DOHH2 (cell line): Measurements from ENCODE around the gene SGF29.
"Not testable (repeated sequence)": the region's sequence is repeated elsewhere in the genome, so short reads cannot be mapped to it uniquely, and the experiment has no call there.

Source experiments
- H3F3A ChIP-seq: fragments of 200-600 bp; sonication (generic), shearing (Covaris generic); 2 replicates; pipeline ENCODE4 v1.6.0; 2016; ENCODE audit warnings: antibody characterized with exemption, mild to moderate bottlenecking; ENCODE audit not compliant: control insufficient read depth, insufficient read depth
- H3K27ac ChIP-seq: fragments of 200-600 bp; sonication (generic); 2 replicates; pipeline ENCODE4 v1.5.1; 2014; ENCODE audit warnings: low read depth, mild to moderate bottlenecking, low read length, moderate library complexity
- H3K27me3 ChIP-seq: fragments of 200-600 bp; sonication (generic); 2 replicates; pipeline ENCODE4 v1.6.1; 2014; ENCODE audit warnings: mild to moderate bottlenecking, low read length, mixed read lengths; ENCODE audit not compliant: control insufficient read depth
- H3K36me3 ChIP-seq: fragments of 200-600 bp; sonication (generic); 2 replicates; pipeline ENCODE4 v1.6.1; 2014; ENCODE audit warnings: mild to moderate bottlenecking, low read length, moderate library complexity, mixed read lengths; ENCODE audit not compliant: control insufficient read depth
- H3K4me1 ChIP-seq: fragments of 200-600 bp; sonication (generic); 2 replicates; pipeline ENCODE4 v1.6.1; 2014; ENCODE audit warnings: mild to moderate bottlenecking, low read length, mixed read lengths; ENCODE audit not compliant: control insufficient read depth
- H3K4me2 ChIP-seq: fragments of 200-600 bp; sonication (generic); 2 replicates; pipeline ENCODE4 v1.6.0; 2014; ENCODE audit warnings: mild to moderate bottlenecking, low read length, moderate library complexity
- H3K4me3 ChIP-seq: fragments of 200-600 bp; sonication (generic); 2 replicates; pipeline ENCODE4 v1.5.1; 2014; ENCODE audit warnings: mild to moderate bottlenecking, low read length, mixed read lengths
- H3K79me2 ChIP-seq: fragments of 200-600 bp; sonication (generic); 2 replicates; pipeline ENCODE4 v1.6.1; 2014; ENCODE audit warnings: mild to moderate bottlenecking, low read length, mixed read lengths; ENCODE audit not compliant: control insufficient read depth
- H3K9me2 ChIP-seq: fragments of 200-600 bp; sonication (generic); replicated peaks from 2 replicates; pipeline ENCODE4 v1.6.1; 2014; ENCODE audit warnings: mild to moderate bottlenecking, low read length, mixed read lengths; ENCODE audit not compliant: control insufficient read depth
- H3K9me3 ChIP-seq: fragments of 200-600 bp; sonication (generic); 2 replicates; pipeline ENCODE4 v1.6.1; 2014; ENCODE audit warnings: antibody characterized with exemption, low read length, mixed read lengths; ENCODE audit not compliant: control insufficient read depth, insufficient read depth
- H4K20me1 ChIP-seq: fragments of 200-600 bp; sonication (generic); 2 replicates; pipeline ENCODE4 v1.6.0; 2014; ENCODE audit warnings: low read depth, mild to moderate bottlenecking, antibody characterized with exemption, low read length, moderate library complexity; ENCODE audit not compliant: control insufficient read depth, insufficient read depth
- EZH2phosphoT487 ChIP-seq: fragments of 200-600 bp; sonication (generic); IDR thresholded peaks from 2 replicates; pipeline ENCODE4 v1.6.1; 2017; ENCODE audit warnings: borderline replicate concordance, mild to moderate bottlenecking, antibody characterized with exemption, low read length, moderate library complexity, mixed read lengths
- TF ChIP-seq, protein P1 (sequence below): fragments of 200-600 bp; sonication (generic); IDR thresholded peaks from one replicate; pipeline ENCODE4 v1.5.1; 2014; ENCODE audit warnings: antibody characterized with exemption, mild to moderate bottlenecking, low read depth, low read length; ENCODE audit not compliant: poor library complexity, severe bottlenecking

SGF29 gene

DNA sequence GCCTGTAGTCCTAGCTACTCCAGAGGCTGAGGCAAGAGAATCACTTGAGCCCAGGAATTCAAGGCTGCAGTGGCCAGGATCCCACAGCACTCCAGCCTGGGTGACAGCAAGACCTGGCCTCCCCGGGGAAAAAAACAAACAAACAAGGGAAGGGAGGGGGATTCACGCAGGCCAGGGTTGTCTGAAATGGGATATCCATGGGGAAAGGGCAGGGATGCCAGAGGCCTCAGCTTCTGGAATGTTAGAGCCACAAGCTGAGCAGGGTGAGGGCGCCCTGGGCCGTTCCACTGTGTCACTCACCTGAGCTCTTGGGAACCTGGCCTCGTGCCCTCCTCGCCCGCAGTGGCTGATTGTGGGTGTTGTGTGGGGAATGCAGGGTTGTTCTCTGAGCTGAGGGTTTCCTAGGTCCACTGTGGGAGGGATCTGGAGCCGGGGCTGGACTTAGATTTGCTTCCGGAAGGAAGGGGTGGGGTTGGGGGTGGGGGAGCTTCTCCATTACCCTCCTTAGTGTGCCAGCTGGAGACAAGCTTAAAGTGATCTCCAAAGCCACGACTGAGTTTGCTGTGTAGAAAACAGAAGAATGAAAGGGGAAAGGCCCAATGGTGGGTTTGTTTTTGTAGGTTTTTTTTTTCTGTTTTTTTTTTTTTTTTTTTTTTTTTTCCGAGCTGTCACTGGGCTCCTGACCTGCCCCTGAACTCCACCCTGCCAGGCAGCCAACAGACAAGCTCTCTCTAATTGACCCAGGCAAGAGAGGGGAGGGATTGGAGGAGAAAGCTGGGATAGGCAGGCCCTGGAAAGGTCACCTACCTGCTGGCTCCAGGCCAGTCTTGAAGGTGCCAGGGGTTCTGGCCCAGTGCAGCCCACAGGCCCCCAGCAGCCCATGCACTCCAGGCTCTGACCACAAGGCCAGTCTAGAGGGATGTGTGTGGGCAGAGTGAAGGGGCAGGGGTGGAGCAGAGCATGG, 56.2 kb downstream of the SGF29 start, which contains the start of gene SULT1A1:
SULT1A1 (minus strand) TSS at position 414 of the 964 bp plus-strand sequence. CDS start 1,189 bp downstream, outside the sequence.
- no peaks in the 10 kb centered on the region for H3K9me3 ChIP-seq
- H4K20me1 ChIP-seq, result no peaks in the 10 kb centered on the region
- H3K27me3 ChIP-seq, result no peaks in the 10 kb centered on the region
- no peaks in the 10 kb centered on the region for H3K9me2 ChIP-seq
- H3K27ac ChIP-seq, result no peak within 1 kb of the TSS
- H3K4me1 ChIP-seq, result peaks cover 4% of the 10 kb centered on the region; the same call in 1 of the 2 replicates
- no peak within 1 kb of the TSS for H3K4me2 ChIP-seq
- H3K36me3 ChIP-seq, result peaks cover 35% of the 10 kb centered on the region
- H3K79me2 ChIP-seq, result peaks cover 11% of the 10 kb centered on the region
- peaks cover 5% of the 10 kb centered on the region for H3F3A ChIP-seq
- H3K4me3 ChIP-seq, result no peak within 1 kb of the TSS
- TF ChIP-seq, protein P1, sequence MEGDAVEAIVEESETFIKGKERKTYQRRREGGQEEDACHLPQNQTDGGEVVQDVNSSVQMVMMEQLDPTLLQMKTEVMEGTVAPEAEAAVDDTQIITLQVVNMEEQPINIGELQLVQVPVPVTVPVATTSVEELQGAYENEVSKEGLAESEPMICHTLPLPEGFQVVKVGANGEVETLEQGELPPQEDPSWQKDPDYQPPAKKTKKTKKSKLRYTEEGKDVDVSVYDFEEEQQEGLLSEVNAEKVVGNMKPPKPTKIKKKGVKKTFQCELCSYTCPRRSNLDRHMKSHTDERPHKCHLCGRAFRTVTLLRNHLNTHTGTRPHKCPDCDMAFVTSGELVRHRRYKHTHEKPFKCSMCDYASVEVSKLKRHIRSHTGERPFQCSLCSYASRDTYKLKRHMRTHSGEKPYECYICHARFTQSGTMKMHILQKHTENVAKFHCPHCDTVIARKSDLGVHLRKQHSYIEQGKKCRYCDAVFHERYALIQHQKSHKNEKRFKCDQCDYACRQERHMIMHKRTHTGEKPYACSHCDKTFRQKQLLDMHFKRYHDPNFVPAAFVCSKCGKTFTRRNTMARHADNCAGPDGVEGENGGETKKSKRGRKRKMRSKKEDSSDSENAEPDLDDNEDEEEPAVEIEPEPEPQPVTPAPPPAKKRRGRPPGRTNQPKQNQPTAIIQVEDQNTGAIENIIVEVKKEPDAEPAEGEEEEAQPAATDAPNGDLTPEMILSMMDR, result no peak
- no peak for TF ChIP-seq EZH2phosphoT487

DNA sequence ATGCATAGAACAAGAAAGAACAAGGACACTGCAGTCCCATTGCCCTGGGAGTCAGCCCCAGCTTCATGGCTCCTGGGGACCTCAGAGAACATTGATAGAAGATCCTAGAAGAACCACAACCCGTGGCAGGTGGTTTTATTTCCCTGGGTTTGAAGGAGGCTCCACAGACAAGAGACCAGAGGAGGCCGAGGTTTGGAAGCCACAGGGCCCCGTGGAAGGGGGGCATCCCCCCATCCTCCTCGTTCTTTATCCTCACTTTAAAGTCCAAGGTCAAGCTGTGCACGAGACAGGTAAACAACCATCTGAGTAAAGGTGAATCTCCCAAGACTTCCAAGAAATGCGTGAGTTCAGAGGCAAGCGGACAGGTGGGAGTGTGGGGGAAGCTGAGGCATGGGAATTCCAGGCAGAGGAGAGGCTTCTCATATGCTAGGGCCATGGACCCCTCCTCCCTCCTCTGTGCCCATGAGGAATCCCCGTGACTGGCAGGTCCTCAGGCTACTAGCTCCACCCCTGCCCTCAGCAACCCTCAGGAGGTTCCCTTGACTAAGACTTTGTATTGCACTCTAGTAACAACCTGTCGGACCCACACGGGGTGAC, 57.0 kb downstream of the SGF29 start:
- H3K4me3 ChIP-seq, result no peak overlapping the region
- H3K4me1 ChIP-seq, result peaks cover 8% of the 10 kb centered on the region
- TF ChIP-seq, protein P1, result no peak
- TF ChIP-seq EZH2phosphoT487, result no peak
- H3K27me3 ChIP-seq, result no peaks in the 10 kb centered on the region
- no peaks in the 10 kb centered on the region for H3F3A ChIP-seq
- H4K20me1 ChIP-seq, result no peaks in the 10 kb centered on the region
- peaks cover 38% of the 10 kb centered on the region for H3K36me3 ChIP-seq
- no peaks in the 10 kb centered on the region for H3K9me3 ChIP-seq
- no peaks in the 10 kb centered on the region for H3K9me2 ChIP-seq
- H3K4me2 ChIP-seq, result no peak overlapping the region
- H3K27ac ChIP-seq, result no peak overlapping the region
- peaks cover 15% of the 10 kb centered on the region for H3K79me2 ChIP-seq

DNA sequence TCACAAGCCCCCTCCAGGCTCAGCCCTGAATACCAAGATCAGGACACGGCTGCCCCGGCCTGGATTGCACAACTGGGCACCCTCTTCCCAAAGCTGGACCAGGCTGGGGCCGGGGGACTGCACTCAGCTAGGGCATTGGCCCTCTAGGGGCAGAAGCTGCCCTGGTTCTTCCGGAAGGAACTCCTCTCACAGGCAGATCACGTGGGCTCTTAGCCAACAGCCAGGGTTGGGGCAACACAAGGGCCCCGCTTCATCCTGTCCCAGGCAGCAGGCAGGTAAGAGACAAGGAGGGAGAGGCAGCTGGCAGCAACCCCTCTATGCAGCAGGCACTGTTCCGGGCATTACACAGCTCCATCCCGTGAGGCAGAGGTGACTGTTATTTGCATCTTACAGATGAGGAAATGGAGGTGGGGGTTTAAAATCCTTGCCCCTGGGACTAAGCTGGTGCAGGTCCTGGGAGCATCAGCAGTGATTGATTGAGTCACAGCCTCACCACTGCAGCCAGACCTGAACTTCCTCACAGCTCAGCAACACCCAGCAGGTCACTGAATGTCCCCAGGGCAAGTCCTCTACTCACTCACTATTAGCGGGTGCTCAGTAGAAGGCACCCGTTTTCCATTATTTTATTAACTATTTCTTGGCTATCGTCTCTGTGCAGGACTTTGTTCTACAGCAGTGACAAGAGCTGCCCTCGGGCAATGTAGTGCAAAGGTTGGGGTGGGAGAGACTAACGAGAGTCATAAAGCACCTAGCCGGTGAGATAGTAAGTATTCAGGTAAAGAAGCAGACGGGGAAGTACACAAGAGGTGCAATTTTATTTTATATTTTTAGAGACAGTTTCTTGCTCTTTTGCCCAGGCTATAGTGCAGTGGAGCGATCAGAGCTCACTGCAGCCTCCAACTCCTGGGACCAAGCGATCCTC, 58.9 kb downstream of the SGF29 start:
- peaks cover 26% of the 10 kb centered on the region for H3K4me1 ChIP-seq
- peaks cover 43% of the 10 kb centered on the region for H3K36me3 ChIP-seq
- H3K79me2 ChIP-seq, result peaks cover 32% of the 10 kb centered on the region
- not testable (repeated sequence) for H3F3A ChIP-seq, H4K20me1 ChIP-seq, H3K4me2 ChIP-seq, H3K9me3 ChIP-seq, H3K9me2 ChIP-seq, H3K4me3 ChIP-seq, H3K27ac ChIP-seq, H3K27me3 ChIP-seq

DNA sequence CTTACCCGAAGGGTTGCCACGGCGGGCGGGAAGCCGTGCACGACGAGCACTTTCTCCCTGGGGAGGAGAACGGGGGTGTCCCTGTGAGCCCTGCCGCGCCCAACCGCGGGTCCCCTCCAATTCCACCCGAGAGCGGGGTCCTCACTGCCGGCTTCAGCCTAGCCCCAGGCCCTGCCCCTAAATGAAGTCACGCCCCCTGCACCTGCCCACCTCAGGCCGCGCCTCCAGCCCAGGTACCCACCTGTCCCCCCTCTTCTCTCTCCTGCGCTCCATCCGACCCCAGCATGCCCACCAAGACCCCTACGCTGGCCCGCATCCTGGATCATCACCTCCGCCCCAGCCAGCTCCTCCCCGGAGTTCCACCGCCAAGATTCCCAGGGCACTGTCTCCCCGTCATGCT, 60.2 kb downstream of the SGF29 start:
- peaks cover 37% of the 10 kb centered on the region for H3K4me1 ChIP-seq

DNA sequence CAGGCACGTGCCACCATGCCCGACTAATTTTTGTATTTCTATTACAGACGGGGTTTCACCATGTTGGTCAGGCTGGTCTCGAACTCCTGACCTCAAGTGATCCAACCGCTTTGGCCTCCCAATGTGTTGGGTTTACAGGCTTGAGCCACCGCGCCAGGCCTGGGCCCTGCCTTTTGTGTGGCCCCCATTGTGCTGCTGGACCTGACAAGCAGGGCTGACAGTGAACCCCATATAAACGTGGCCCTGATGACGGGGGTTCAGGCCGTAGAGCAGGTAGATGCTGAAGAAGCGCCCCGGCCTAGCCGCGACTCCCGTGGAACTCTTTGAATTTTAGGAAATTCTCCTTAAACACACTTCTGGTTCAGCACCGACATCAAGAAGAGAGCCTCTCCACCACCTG, 60.8 kb downstream of the SGF29 start:
- not testable (repeated sequence) for H3K4me3 ChIP-seq, H3K27me3 ChIP-seq, H4K20me1 ChIP-seq, H3K9me3 ChIP-seq, H3K4me2 ChIP-seq, H3K27ac ChIP-seq, H3K9me2 ChIP-seq
- Histone ChIP-seq H3F3A (peaks cover 15% of the 10 kb centered on the region), H3K79me2 (peaks cover 46% of the 10 kb centered on the region), H3K4me1 (peaks cover 43% of the 10 kb centered on the region), H3K36me3 (peaks cover 44% of the 10 kb centered on the region)

More for the DNA sequence above, 60.2 kb downstream of the SGF29 start:
- peaks cover 41% of the 10 kb centered on the region for H3K79me2 ChIP-seq
- not testable (repeated sequence) for H4K20me1 ChIP-seq, H3K9me3 ChIP-seq, H3K27me3 ChIP-seq, H3K27ac ChIP-seq, H3K9me2 ChIP-seq, H3F3A ChIP-seq, H3K4me3 ChIP-seq, H3K4me2 ChIP-seq
- H3K36me3 ChIP-seq, result peaks cover 45% of the 10 kb centered on the region
